Measurements from ENCODE around the gene OCRL. TPM values are rescaled to one million over a fixed set of nuclear protein-coding genes. Genes with fewer than 3 reads are reported as not detected.

OCRL gene
- total RNA-seq, 1 donor from 2014 or later, result 18.2 TPM

DNA sequence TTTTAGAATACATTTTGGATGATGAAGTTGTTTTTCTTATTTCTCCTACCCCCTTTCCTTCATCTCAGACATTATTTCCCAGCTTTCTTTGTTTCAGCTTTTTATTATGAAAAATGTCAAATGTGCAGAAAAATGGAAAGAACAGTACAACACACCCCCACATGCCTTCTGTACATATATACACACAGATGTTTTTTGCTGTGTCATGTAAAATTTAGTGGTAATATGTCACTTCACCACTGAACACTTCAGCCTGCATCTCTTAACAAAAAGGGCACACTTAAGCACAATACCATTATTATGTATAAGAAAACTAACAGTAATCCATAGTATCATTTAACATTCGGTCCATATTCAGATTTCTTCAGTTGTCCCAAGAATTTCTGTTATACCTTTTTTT lies 37.8 kb downstream of the OCRL start:
- Histone ChIP-seq H3K4me3 (ENCODE audit: low read depth, low read length) (no peak overlapping the region), H3K36me3 (ENCODE audit: control insufficient read depth, insufficient read depth, low read length) (peaks cover 3% of the 10 kb centered on the region), H3K27me3 (ENCODE audit: control insufficient read depth, insufficient read depth, low read length) (no peaks in the 10 kb centered on the region)
- FAIRE-seq (no peak), DNase-seq (ENCODE audit: low read depth) (no peak)
- TF ChIP-seq, protein P1, sequence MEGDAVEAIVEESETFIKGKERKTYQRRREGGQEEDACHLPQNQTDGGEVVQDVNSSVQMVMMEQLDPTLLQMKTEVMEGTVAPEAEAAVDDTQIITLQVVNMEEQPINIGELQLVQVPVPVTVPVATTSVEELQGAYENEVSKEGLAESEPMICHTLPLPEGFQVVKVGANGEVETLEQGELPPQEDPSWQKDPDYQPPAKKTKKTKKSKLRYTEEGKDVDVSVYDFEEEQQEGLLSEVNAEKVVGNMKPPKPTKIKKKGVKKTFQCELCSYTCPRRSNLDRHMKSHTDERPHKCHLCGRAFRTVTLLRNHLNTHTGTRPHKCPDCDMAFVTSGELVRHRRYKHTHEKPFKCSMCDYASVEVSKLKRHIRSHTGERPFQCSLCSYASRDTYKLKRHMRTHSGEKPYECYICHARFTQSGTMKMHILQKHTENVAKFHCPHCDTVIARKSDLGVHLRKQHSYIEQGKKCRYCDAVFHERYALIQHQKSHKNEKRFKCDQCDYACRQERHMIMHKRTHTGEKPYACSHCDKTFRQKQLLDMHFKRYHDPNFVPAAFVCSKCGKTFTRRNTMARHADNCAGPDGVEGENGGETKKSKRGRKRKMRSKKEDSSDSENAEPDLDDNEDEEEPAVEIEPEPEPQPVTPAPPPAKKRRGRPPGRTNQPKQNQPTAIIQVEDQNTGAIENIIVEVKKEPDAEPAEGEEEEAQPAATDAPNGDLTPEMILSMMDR (IDR thresholded peaks at IDR 0.05; ENCODE audit: insufficient read depth, low read length, severe bottlenecking), result no peak

DNA sequence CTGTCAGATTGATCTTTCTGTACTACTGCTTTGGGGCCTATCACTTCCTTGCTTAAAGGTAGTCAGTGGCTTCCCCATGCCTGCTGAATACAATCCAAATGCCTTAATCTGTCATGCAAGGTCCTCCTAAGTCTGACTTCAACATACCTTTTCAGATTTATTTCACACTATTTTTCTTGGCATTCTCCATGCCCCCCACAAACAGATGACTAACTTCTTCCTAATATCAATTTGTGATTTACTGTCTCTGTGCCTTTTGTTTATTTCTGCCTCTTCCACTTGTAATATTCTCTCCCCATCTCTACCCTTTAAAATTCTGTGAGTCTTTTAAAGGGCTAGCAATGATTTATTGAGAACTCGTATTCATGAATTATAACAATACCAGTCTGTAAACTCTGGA lies 41.8 kb downstream of the OCRL start:
- H3K36me3 ChIP-seq (ENCODE audit: control insufficient read depth, insufficient read depth, low read length), result no peaks in the 10 kb centered on the region
- DNase-seq (ENCODE audit: low read depth) (no peak), FAIRE-seq (no peak)
- TF ChIP-seq, protein P1 (IDR thresholded peaks at IDR 0.05; ENCODE audit: insufficient read depth, low read length, severe bottlenecking), result no peak
- no peaks in the 10 kb centered on the region for H3K27me3 ChIP-seq (ENCODE audit: control insufficient read depth, insufficient read depth, low read length)
- H3K4me3 ChIP-seq (ENCODE audit: low read depth, low read length), result no peak overlapping the region

DNA sequence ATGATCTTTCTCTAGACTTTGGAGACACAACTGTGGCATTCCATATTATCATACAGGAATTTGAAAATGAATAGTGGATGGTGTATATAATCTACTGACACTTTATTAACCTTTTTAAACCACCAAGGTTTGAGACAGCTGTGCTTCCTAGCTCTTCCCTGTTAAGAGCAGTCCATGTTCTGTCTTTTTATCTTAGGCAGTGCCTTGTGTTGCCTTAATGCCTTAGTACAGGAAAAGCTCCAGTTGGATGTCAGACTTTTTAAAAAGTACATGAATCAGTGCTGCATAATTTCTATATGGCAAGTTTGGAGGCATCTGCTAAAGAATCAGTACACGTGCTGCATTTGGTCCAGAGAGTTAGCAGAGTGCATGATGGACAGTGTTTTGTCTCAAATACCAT lies 45.1 kb downstream of the OCRL start:
- Histone ChIP-seq H3K4me3 (ENCODE audit: low read depth, low read length) (no peak overlapping the region), H3K27me3 (ENCODE audit: control insufficient read depth, insufficient read depth, low read length) (no peaks in the 10 kb centered on the region), H3K36me3 (ENCODE audit: control insufficient read depth, insufficient read depth, low read length) (no peaks in the 10 kb centered on the region)
- no peak for DNase-seq (ENCODE audit: low read depth)
- TF ChIP-seq, protein P1 (IDR thresholded peaks at IDR 0.05; ENCODE audit: insufficient read depth, low read length, severe bottlenecking), result no peak
- no peak for FAIRE-seq

DNA sequence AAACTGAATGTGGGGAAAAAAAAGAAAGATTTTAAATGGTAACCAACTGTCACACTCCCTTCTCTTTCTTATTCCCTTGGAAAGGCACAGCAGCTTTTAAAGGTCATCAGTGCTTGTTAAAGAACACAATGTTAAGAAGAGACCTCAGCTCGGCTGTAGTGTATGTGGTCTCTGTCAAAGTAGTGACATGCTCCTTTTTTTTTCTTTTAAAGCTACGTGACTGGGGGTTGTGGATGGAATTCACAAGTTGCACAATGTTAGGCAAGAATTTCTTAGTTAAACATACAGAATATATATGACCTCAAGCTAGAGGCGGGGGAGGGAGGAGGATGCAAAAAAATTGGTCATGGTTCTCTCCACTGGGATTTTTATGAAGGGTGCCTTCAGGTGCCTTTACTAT lies 45.6 kb downstream of the OCRL start:
- TF ChIP-seq, protein P1 (IDR thresholded peaks at IDR 0.05; ENCODE audit: insufficient read depth, low read length, severe bottlenecking), result no peak
- H3K36me3 ChIP-seq (ENCODE audit: control insufficient read depth, insufficient read depth, low read length), result no peaks in the 10 kb centered on the region
- no peaks in the 10 kb centered on the region for H3K27me3 ChIP-seq (ENCODE audit: control insufficient read depth, insufficient read depth, low read length)
- no peak overlapping the region for H3K4me3 ChIP-seq (ENCODE audit: low read depth, low read length)
- FAIRE-seq, result no peak
- peak; percentile 57 for DNase-seq (ENCODE audit: low read depth)

DNA sequence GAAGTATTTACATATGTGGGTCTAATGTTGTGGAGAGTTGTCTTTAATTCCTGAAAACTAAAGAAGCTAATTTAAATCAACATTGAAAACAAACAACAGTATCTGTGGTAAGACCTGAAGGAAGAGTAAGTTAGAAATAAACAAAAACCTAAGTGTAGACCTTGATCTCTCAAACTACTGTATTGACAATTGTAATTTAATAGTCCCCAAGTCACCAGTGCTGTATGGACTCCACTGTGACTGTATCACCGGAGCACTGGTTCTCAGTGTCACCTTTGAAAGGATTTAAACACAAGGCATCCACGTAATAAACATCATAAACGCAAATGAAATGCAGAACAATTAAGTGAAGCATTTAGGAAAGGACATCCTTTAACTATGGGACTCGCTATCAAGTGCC lies 46.4 kb downstream of the OCRL start:
- TF ChIP-seq, protein P1 (IDR thresholded peaks at IDR 0.05; ENCODE audit: insufficient read depth, low read length, severe bottlenecking), result no peak
- Histone ChIP-seq H3K4me3 (ENCODE audit: low read depth, low read length) (no peak overlapping the region), H3K36me3 (ENCODE audit: control insufficient read depth, insufficient read depth, low read length) (peaks cover 3% of the 10 kb centered on the region), H3K27me3 (ENCODE audit: control insufficient read depth, insufficient read depth, low read length) (no peaks in the 10 kb centered on the region)
- FAIRE-seq (no peak), DNase-seq (ENCODE audit: low read depth) (no peak)

DNA sequence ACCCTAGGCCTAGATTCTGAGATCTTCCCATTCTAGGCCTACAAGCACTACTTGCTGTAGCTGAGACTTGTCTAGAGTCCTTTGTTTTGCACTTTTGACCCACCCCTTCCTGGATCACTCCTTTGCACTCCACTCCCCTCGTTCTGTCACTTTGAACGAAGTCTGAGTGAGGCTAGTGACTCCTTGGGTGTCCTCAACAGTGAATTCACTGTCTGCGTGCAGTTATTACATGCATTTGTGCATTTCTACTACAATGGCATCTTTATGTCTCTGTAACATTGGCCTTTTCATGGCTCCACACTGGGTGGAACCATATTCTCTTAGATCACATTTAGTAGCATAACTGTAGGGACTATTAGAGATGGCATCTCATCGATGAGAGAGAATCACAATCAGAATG lies 50.5 kb downstream of the OCRL start:
- no peak for DNase-seq (ENCODE audit: low read depth)
- no peak overlapping the region for H3K4me3 ChIP-seq (ENCODE audit: low read depth, low read length)
- H3K27me3 ChIP-seq (ENCODE audit: control insufficient read depth, insufficient read depth, low read length), result no peaks in the 10 kb centered on the region
- FAIRE-seq, result no peak
- TF ChIP-seq, protein P1 (IDR thresholded peaks at IDR 0.05; ENCODE audit: insufficient read depth, low read length, severe bottlenecking), result no peak
- H3K36me3 ChIP-seq (ENCODE audit: control insufficient read depth, insufficient read depth, low read length), result peaks cover 3% of the 10 kb centered on the region
